Measurements from ENCODE around the gene LAGE3. TPM values are rescaled to one million over a fixed set of nuclear protein-coding genes. Genes with fewer than 3 reads are reported as not detected.

The LAGE3 gene
- total and polyA plus RNA-seq, 2 donors (not counting 3 experiments of a cell fraction or from before 2014, with no cell fraction given) = 14.3 to 31.9 TPM

GRCh38 chrX:154490414-154491083 lies 11.5 kb upstream of the LAGE3 start, which contains the start of gene SLC10A3:
TSS of gene SLC10A3 (minus strand) at chrX:154490629. CDS start at chrX:154488940, 1,689 bp downstream.
- dilution Hi-C loops (cut with MboI; ENCODE audit: extremely low pct_ligation_motif_present, low sequenced_read_pairs) = no loop called here
- no peaks in the 10 kb centered on the region for H3K36me3 ChIP-seq (ENCODE audit: control insufficient read depth in 2 of 2, extremely low read depth in 1 of 2, insufficient read depth in 2 of 2, low read length in 2 of 2)
- no peak for TF ChIP-seq GATA2 (IDR thresholded peaks at IDR 0.05; ENCODE audit: insufficient read depth, insufficient read length, low read depth, low read length)
- no peak for TF ChIP-seq JUN (IDR thresholded peaks at IDR 0.05; ENCODE audit: borderline replicate concordance, insufficient read depth, insufficient read length, low read depth)
- no peak for TF ChIP-seq CTCF (IDR thresholded peaks at IDR 0.05; ENCODE audit: extremely low read depth in 1 of 2, insufficient read depth in 1 of 2, low read depth in 1 of 2, low read length in 2 of 2)
- TF ChIP-seq MAX (IDR thresholded peaks at IDR 0.05; ENCODE audit: insufficient read depth, insufficient read length) = no peak
- TF ChIP-seq POLR2AphosphoS5 (IDR thresholded peaks at IDR 0.05; ENCODE audit: insufficient read depth, low read depth, low read length) = peak; percentile 44
- no peak for TF ChIP-seq EZH2 (IDR thresholded peaks at IDR 0.05; ENCODE audit: borderline replicate concordance, low read depth, low read length, severe bottlenecking)
- peak; percentile 80 for TF ChIP-seq POLR2A (IDR thresholded peaks at IDR 0.05; ENCODE audit: low read depth, low read length)
- TF ChIP-seq FOS (IDR thresholded peaks at IDR 0.05; ENCODE audit: borderline replicate concordance, insufficient read depth, low read length) = no peak
- no peak for TF ChIP-seq MYC (IDR thresholded peaks at IDR 0.05; ENCODE audit: low read depth, low read length)
- BruUV-seq (replicated peaks) = no TSS peak
- POLR2A ChIA-PET = interaction anchor here (0.6 to 1.5 kb wide), 3 partner anchors 12 to 83 kb away, joined by 3 to 7 read pairs (median 3); partner anchors contain the start of gene LAGE3
- intact Hi-C loops (cut with micrococcal nuclease) = loop anchor here (1.0 kb wide), 2 partner anchors 26 to 159 kb away; partner anchors contain the start of gene FAM3A
- no peaks in the 10 kb centered on the region for H4K20me1 ChIP-seq (replicated peaks; ENCODE audit: control insufficient read depth, extremely low read depth, insufficient read depth, low read length)
- H3K9me1 ChIP-seq (replicated peaks; ENCODE audit: control insufficient read depth, extremely low read depth, insufficient read depth, low read length) = no peaks in the 10 kb centered on the region
- FAIRE-seq = peak; percentile 98
- DNase-seq (ENCODE audit: low read depth, low spot score) = peak; percentile 94
- peak within 1 kb of the TSS; percentile 87 for H2AFZ ChIP-seq (ENCODE audit: low read depth, low read length)
- H3K79me2 ChIP-seq (ENCODE audit: control insufficient read depth, insufficient read depth, low read length) = peaks cover 3% of the 10 kb centered on the region
- no peaks in the 10 kb centered on the region for H3K27me3 ChIP-seq (ENCODE audit: control insufficient read depth in 2 of 2, insufficient read depth in 2 of 2, low read length in 2 of 2)
- H3K4me3 ChIP-seq (replicated peaks in 1 of 3; ENCODE audit: insufficient read depth in 1 of 3, low read depth in 1 of 3, low read length in 3 of 3) = peak within 1 kb of the TSS; percentile 51 to 68 (median 55)
- no peaks in the 10 kb centered on the region for H3K4me1 ChIP-seq (ENCODE audit: control insufficient read depth, extremely low read depth, insufficient read depth, low read length)
- H3K9ac ChIP-seq (replicated peaks; ENCODE audit: extremely low read depth, insufficient read depth, low read length) = peak within 1 kb of the TSS; percentile 85
- CTCF ChIA-PET = interaction anchor here (1.0 to 2.2 kb wide), 4 partner anchors 8 to 82 kb away, joined by 3 to 11 read pairs (median 3); partner anchors contain the start of gene DNASE1L1
- H3K4me2 ChIP-seq (ENCODE audit: insufficient read depth, low read length) = peak within 1 kb of the TSS; percentile 62
- H3K9me3 ChIP-seq (replicated peaks; ENCODE audit: control insufficient read depth, insufficient read depth, low read length) = no peaks in the 10 kb centered on the region
- peak within 1 kb of the TSS; percentile 78 for H3K27ac ChIP-seq (ENCODE audit: insufficient read depth, low read depth, low read length)

Data from endothelial cell of umbilical vein (primary cell).